ENCODE data around the gene TGFBR3. TPM values are rescaled to one million over a fixed set of nuclear protein-coding genes. Genes with fewer than 3 reads are reported as not detected.

TGFBR3 gene
- total and polyA plus RNA-seq, 3 experiments from 2014 or later: 28.8 to 78.5 (median 29.9) TPM

GRCh38 chr1:91697861-91698260 lies 188.1 kb downstream of the TGFBR3 start:
- Histone ChIP-seq H3K4me3 (ENCODE audit: low read length) (no peak overlapping the region), H3K9me3 (ENCODE audit: low read length) (no peaks in the 10 kb centered on the region), H3K27ac (ENCODE audit: low read depth, low read length) (no peak overlapping the region), H3K36me3 (ENCODE audit: insufficient read depth, low read length) (peaks cover 6% of the 10 kb centered on the region), H3K27me3 (ENCODE audit: insufficient read depth, low read length, poor library complexity, severe bottlenecking) (no peaks in the 10 kb centered on the region), H3K4me1 (ENCODE audit: insufficient read depth, low read length) (peaks cover 27% of the 10 kb centered on the region)
- Mint-ChIP-seq H3K4me1 (peaks cover 41 to 61% (median 47%) of the 10 kb centered on the region in 3 donors), H3K27ac (peak overlapping the region; percentile 22 to 95 (median 80)), H3K36me3 (peaks cover 30 to 66% (median 33%) of the 10 kb centered on the region in 3 donors), H3K9me3 (no peaks in the 10 kb centered on the region), H3K27me3 (no peaks in the 10 kb centered on the region), H3K4me3 (peak overlapping the region in 6 of 7 donors; percentile 24 to 72 (median 48))
- no peak for DNase-seq
- ChIA-PET POLR2A (no interaction called here), CTCF (no interaction called here)

- Mint-ChIP-seq H3K4me1 (peaks cover 41 to 61% (median 47%) of the 10 kb centered on the region in 3 donors), H3K27ac (peak overlapping the region; percentile 22 to 95 (median 82)), H3K36me3 (peaks cover 34 to 71% (median 37%) of the 10 kb centered on the region in 3 donors), H3K9me3 (no peaks in the 10 kb centered on the region), H3K4me3 (peak overlapping the region in 6 of 7 donors; percentile 24 to 72 (median 48)), H3K27me3 (no peaks in the 10 kb centered on the region)
- H3K27me3 ChIP-seq (ENCODE audit: insufficient read depth, low read length, poor library complexity, severe bottlenecking): no peaks in the 10 kb centered on the region
- no peak overlapping the region for H3K4me3 ChIP-seq (ENCODE audit: low read length)
- H3K9me3 ChIP-seq (ENCODE audit: low read length): no peaks in the 10 kb centered on the region
- POLR2A ChIA-PET: no interaction called here
- peaks cover 6% of the 10 kb centered on the region for H3K36me3 ChIP-seq (ENCODE audit: insufficient read depth, low read length)
- no peak overlapping the region for H3K27ac ChIP-seq (ENCODE audit: low read depth, low read length)
- H3K4me1 ChIP-seq (ENCODE audit: insufficient read depth, low read length): peaks cover 27% of the 10 kb centered on the region
- CTCF ChIA-PET: no interaction called here
- DNase-seq: peak; percentile 7 to 57 (median 28)
These were observed 188.5 kb downstream of the TGFBR3 start for GRCh38 chr1:91697416-91697815.

- Mint-ChIP-seq H3K27me3 (no peaks in the 10 kb centered on the region), H3K27ac (peak overlapping the region in 4 of 8 donors; percentile 9 to 66 (median 33)), H3K36me3 (peaks cover 37 to 71% (median 40%) of the 10 kb centered on the region in 3 donors), H3K4me3 (no peak overlapping the region), H3K4me1 (peaks cover 39 to 58% (median 45%) of the 10 kb centered on the region in 3 donors), H3K9me3 (no peaks in the 10 kb centered on the region)
- Histone ChIP-seq H3K4me1 (ENCODE audit: insufficient read depth, low read length) (peaks cover 27% of the 10 kb centered on the region), H3K36me3 (ENCODE audit: insufficient read depth, low read length) (peaks cover 6% of the 10 kb centered on the region), H3K27ac (ENCODE audit: low read depth, low read length) (no peak overlapping the region), H3K9me3 (ENCODE audit: low read length) (no peaks in the 10 kb centered on the region), H3K4me3 (ENCODE audit: low read length) (no peak overlapping the region), H3K27me3 (ENCODE audit: insufficient read depth, low read length, poor library complexity, severe bottlenecking) (no peaks in the 10 kb centered on the region)
- CTCF ChIA-PET: interaction anchor here (0.5 kb wide), 1 partner anchor 20 kb away, joined by 3 read pairs; no protein-coding TSS in a partner anchor
- POLR2A ChIA-PET: no interaction called here
- no peak for DNase-seq
These were observed 189.6 kb downstream of the TGFBR3 start for GRCh38 chr1:91696321-91696720.

GRCh38 chr1:91693557-91693956 lies 192.4 kb downstream of the TGFBR3 start:
- ChIA-PET POLR2A (no interaction called here), CTCF (interaction anchor here (0.9 kb wide), 1 partner anchor 233 kb away, joined by 3 read pairs; no protein-coding TSS in a partner anchor)
- Histone ChIP-seq H3K4me3 (ENCODE audit: low read length) (no peak overlapping the region), H3K4me1 (ENCODE audit: insufficient read depth, low read length) (peaks cover 17% of the 10 kb centered on the region), H3K27ac (ENCODE audit: low read depth, low read length) (no peak overlapping the region), H3K27me3 (ENCODE audit: insufficient read depth, low read length, poor library complexity, severe bottlenecking) (no peaks in the 10 kb centered on the region), H3K36me3 (ENCODE audit: insufficient read depth, low read length) (peaks cover 6% of the 10 kb centered on the region), H3K9me3 (ENCODE audit: low read length) (no peaks in the 10 kb centered on the region)
- peaks cover 34 to 74% (median 43%) of the 10 kb centered on the region in 3 donors for H3K36me3 Mint-ChIP-seq
- no peaks in the 10 kb centered on the region for H3K9me3 Mint-ChIP-seq
- no peak for DNase-seq
- H3K27me3 Mint-ChIP-seq: no peaks in the 10 kb centered on the region
- H3K27ac Mint-ChIP-seq: peak overlapping the region in 2 of 8 donors; percentile 21 to 35
- H3K4me3 Mint-ChIP-seq: no peak overlapping the region
- peaks cover 22 to 52% (median 24%) of the 10 kb centered on the region in 3 donors for H3K4me1 Mint-ChIP-seq

- Histone ChIP-seq H3K4me1 (ENCODE audit: insufficient read depth, low read length) (peaks cover 2% of the 10 kb centered on the region), H3K27me3 (ENCODE audit: insufficient read depth, low read length, poor library complexity, severe bottlenecking) (no peaks in the 10 kb centered on the region), H3K36me3 (ENCODE audit: insufficient read depth, low read length) (peaks cover 6% of the 10 kb centered on the region), H3K9me3 (ENCODE audit: low read length) (no peaks in the 10 kb centered on the region), H3K4me3 (ENCODE audit: low read length) (no peak overlapping the region), H3K27ac (ENCODE audit: low read depth, low read length) (no peak overlapping the region)
- Mint-ChIP-seq H3K27ac (no peak overlapping the region), H3K9me3 (no peaks in the 10 kb centered on the region), H3K27me3 (no peaks in the 10 kb centered on the region), H3K4me3 (no peak overlapping the region), H3K4me1 (peaks cover 12 to 52% (median 17%) of the 10 kb centered on the region in 3 donors), H3K36me3 (peaks cover 35 to 81% (median 39%) of the 10 kb centered on the region in 3 donors)
- CTCF ChIA-PET: interaction anchor here (1.4 kb wide), 1 partner anchor 11 kb away, joined by 3 read pairs; no protein-coding TSS in a partner anchor
- POLR2A ChIA-PET: no interaction called here
- DNase-seq: no peak
These were observed 194.4 kb downstream of the TGFBR3 start for GRCh38 chr1:91691525-91691924.

GRCh38 chr1:91689641-91690481 lies 196.1 kb downstream of the TGFBR3 start:
- no peak overlapping the region for H3K27ac ChIP-seq (ENCODE audit: low read depth, low read length)
- peaks cover 13% of the 10 kb centered on the region for H3K4me1 ChIP-seq (ENCODE audit: insufficient read depth, low read length)
- CTCF ChIA-PET: interaction anchor here (1.3 kb wide), 1 partner anchor 175 kb away, joined by 3 read pairs; no protein-coding TSS in a partner anchor
- POLR2A ChIA-PET: no interaction called here
- Mint-ChIP-seq H3K4me3 (no peak overlapping the region), H3K27ac (peak overlapping the region in 2 of 8 donors; percentile 80 to 82), H3K9me3 (no peaks in the 10 kb centered on the region), H3K4me1 (peaks cover 24 to 60% (median 25%) of the 10 kb centered on the region in 3 donors), H3K27me3 (no peaks in the 10 kb centered on the region), H3K36me3 (peaks cover 26 to 73% (median 30%) of the 10 kb centered on the region in 3 donors)
- no peaks in the 10 kb centered on the region for H3K9me3 ChIP-seq (ENCODE audit: low read length)
- no peaks in the 10 kb centered on the region for H3K27me3 ChIP-seq (ENCODE audit: insufficient read depth, low read length, poor library complexity, severe bottlenecking)
- DNase-seq: no peak
- no peaks in the 10 kb centered on the region for H3K36me3 ChIP-seq (ENCODE audit: insufficient read depth, low read length)
- no peak overlapping the region for H3K4me3 ChIP-seq (ENCODE audit: low read length)

GRCh38 chr1:91687452-91687851 lies 198.5 kb downstream of the TGFBR3 start:
- H3K36me3 Mint-ChIP-seq: peaks cover 18 to 68% (median 25%) of the 10 kb centered on the region in 3 donors
- no peak overlapping the region for H3K4me3 Mint-ChIP-seq
- H3K36me3 ChIP-seq (ENCODE audit: insufficient read depth, low read length): peaks cover 4% of the 10 kb centered on the region
- CTCF ChIA-PET: no interaction called here
- H3K9me3 ChIP-seq (ENCODE audit: low read length): no peaks in the 10 kb centered on the region
- no peak overlapping the region for H3K27ac ChIP-seq (ENCODE audit: low read depth, low read length)
- no peaks in the 10 kb centered on the region for H3K27me3 Mint-ChIP-seq
- no peak overlapping the region for H3K4me3 ChIP-seq (ENCODE audit: low read length)
- peaks cover 25% of the 10 kb centered on the region for H3K4me1 ChIP-seq (ENCODE audit: insufficient read depth, low read length)
- no peaks in the 10 kb centered on the region for H3K27me3 ChIP-seq (ENCODE audit: insufficient read depth, low read length, poor library complexity, severe bottlenecking)
- peaks cover 37 to 74% (median 38%) of the 10 kb centered on the region in 3 donors for H3K4me1 Mint-ChIP-seq
- no peak for DNase-seq
- no peaks in the 10 kb centered on the region for H3K9me3 Mint-ChIP-seq
- peak overlapping the region; percentile 17 to 87 (median 70) for H3K27ac Mint-ChIP-seq
- POLR2A ChIA-PET: no interaction called here

- H3K27ac Mint-ChIP-seq: peak overlapping the region in 6 of 8 donors; percentile 37 to 79 (median 62)
- no peaks in the 10 kb centered on the region for H3K27me3 Mint-ChIP-seq
- H3K4me3 Mint-ChIP-seq: no peak overlapping the region
- Histone ChIP-seq H3K4me1 (ENCODE audit: insufficient read depth, low read length) (peaks cover 25% of the 10 kb centered on the region), H3K27me3 (ENCODE audit: insufficient read depth, low read length, poor library complexity, severe bottlenecking) (no peaks in the 10 kb centered on the region), H3K27ac (ENCODE audit: low read depth, low read length) (no peak overlapping the region), H3K9me3 (ENCODE audit: low read length) (no peaks in the 10 kb centered on the region), H3K36me3 (ENCODE audit: insufficient read depth, low read length) (peaks cover 4% of the 10 kb centered on the region), H3K4me3 (ENCODE audit: low read length) (no peak overlapping the region)
- ChIA-PET CTCF (no interaction called here), POLR2A (no interaction called here)
- DNase-seq: no peak
- peaks cover 34 to 70% (median 38%) of the 10 kb centered on the region in 3 donors for H3K4me1 Mint-ChIP-seq
- peaks cover 18 to 61% (median 22%) of the 10 kb centered on the region in 3 donors for H3K36me3 Mint-ChIP-seq
- no peaks in the 10 kb centered on the region for H3K9me3 Mint-ChIP-seq
These were observed 200.0 kb downstream of the TGFBR3 start for GRCh38 chr1:91685994-91686393.

Measured in CD8-positive, alpha-beta memory T cell (primary cell).